Stimulated activated CD8-positive, alpha-beta memory T cell treated with anti-CD3 and anti-CD28 coated beads, Interleukin-4, amount 100 ng/mL, for 4 hours (primary cell): ENCODE results near the gene FBLN2.

Experiments used
- DNase-seq, 2 donors: peaks; one replicate each; pipeline ENCODE4 v3.0.0-alpha.2; 2020; ENCODE audit warnings: low read depth in 2 of 2, low spot score in 1 of 2

The FBLN2 gene

GRCh38 chr3:13682331-13683013 is 133.5 kb downstream of the FBLN2 start:
- DNase-seq, result no peak

- DNase-seq, result no peak
Observed at GRCh38 chr3:13683288-13683687, 134.4 kb downstream of the FBLN2 start.

- no peak for DNase-seq
Observed at GRCh38 chr3:13683772-13684171, 134.8 kb downstream of the FBLN2 start.

- DNase-seq, result no peak
Observed at GRCh38 chr3:13684350-13684749, 135.4 kb downstream of the FBLN2 start.

- DNase-seq, result no peak
Observed at GRCh38 chr3:13684854-13685253, 135.9 kb downstream of the FBLN2 start.

- no peak for DNase-seq
Observed at GRCh38 chr3:13685721-13686120, 136.8 kb downstream of the FBLN2 start.

GRCh38 chr3:13686367-13687160 is 137.6 kb downstream of the FBLN2 start:
- no peak for DNase-seq

- DNase-seq, result no peak
Observed at GRCh38 chr3:13687517-13687943, 138.6 kb downstream of the FBLN2 start.
